Measurements from ENCODE around the gene KRT84.
A peak's percentile ranks its signal among the peaks of the same experiment; 100 is the strongest.

KRT84 gene

DNA sequence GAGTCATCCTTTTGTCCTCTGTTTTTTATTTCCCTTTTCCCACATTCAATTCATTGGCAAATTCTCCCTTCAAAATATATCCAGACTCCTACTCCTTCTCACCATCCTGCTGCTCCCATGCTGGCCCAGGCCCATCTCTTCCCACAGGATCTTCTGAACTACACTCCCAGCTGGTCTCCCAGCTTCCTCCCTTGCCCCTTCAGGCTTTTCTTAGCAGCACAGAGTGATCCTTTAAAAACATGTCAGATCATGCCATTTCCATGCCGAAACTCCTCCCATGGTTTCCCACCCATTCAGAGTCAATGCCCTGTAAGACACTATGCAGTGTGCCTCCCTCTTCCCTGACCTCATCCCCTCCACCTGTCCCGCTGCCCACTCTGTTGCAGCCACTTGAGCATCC lies 2.4 kb upstream of the KRT84 start:
- no peak for DNase-seq (ENCODE audit: low read depth in 2 of 2)

DNA sequence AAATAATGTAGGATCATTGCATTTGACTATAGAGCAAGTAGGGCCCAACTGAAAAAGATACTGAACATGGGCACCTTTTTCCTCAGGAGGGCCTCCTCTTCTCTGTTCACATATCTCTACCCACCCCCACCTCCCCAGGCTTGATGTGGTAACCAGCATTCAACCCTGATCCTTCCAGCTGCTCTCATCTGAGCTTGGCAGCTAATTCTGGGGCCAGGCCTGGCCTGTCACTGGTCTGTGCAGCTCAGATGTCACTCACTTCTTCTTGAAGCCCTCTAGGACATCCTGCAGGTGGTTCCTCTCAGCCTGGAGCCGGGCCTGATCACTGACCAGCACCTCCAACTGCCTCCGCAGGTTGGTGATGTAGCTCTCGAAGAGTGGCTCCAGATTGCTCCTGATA lies 2.1 kb downstream of the KRT84 start:
- DNase-seq (ENCODE audit: low read depth in 2 of 2): no peak

DNA sequence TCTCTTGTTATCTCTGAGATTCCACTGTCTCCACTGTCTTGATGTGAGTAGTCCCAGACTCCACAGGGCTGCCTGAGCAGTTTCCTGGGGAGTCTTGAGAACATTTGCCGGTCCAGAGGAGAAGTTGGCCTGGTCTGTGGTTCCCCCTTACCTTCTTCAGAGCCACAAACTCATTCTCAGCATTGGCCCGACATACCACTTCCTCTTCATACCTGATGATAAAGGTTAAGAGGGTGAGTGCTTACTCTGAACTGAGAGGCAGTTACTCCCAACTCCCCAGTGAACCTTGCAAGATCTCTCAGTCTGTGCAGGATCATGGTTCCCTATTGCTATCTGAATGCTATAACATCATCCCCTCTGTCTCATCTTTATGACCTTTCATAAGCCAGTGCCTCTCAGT lies 2.6 kb downstream of the KRT84 start:
- DNase-seq (ENCODE audit: low read depth in 2 of 2): no peak

GRCh38 chr12:52381206-52381605 lies 4.2 kb downstream of the KRT84 start:
- no peak for DNase-seq (ENCODE audit: low read depth in 2 of 2)

DNA sequence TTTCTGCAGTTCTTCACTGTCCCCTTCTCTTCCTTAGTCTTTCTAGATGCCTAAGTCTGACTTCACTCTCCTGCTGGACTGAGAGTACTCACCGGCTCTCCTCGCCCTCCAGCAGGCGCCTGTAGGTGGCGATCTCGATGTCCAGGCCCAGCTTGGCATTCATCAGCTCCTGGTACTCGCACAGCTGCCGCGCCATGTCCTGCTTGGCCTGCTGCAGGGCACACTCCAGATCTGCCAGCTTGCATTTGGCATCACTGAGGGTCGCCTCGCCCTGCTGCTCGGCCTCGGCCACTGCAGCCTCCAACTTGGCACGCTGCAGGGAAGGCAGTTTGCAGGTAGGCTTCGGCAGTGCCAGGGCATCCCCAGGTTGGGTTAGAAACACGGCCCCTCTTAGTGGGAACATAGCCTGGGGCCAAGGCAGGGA lies 5.2 kb downstream of the KRT84 start:
- no peak for DNase-seq (ENCODE audit: low read depth in 2 of 2)

DNA sequence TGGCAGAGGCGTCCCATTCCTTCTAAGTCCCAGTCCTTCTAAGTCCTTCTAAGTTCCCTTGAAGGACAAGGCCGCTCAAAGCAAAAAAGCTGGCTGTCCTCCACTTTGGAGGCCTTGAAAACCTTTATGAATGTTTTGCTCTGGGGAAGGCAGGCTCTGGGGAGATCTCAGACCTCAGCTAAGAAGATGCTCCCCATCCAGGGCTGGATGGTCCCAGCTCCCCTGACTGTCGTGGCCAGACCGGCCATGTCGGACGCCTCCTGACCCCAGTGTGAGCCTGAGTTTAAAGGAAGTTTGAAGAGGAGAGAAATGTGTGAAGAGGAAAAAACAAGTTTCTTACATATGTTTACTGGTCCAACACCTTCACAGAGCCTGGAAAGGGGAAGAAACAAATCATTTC lies 5.9 kb downstream of the KRT84 start:
- DNase-seq (ENCODE audit: low read depth in 2 of 2): no peak

- DNase-seq (ENCODE audit: low read depth in 2 of 2): no peak
Observed at GRCh38 chr12:52378091-52378490, 7.4 kb downstream of the KRT84 start.

GRCh38 chr12:52377266-52377665 lies 8.2 kb downstream of the KRT84 start:
- no peak for DNase-seq (ENCODE audit: low read depth in 2 of 2)

- DNase-seq (ENCODE audit: low read depth in 2 of 2): peak in 1 of 2 donors; percentile 8
Observed at GRCh38 chr12:52372216-52373154, 13.0 kb downstream of the KRT84 start.

DNA sequence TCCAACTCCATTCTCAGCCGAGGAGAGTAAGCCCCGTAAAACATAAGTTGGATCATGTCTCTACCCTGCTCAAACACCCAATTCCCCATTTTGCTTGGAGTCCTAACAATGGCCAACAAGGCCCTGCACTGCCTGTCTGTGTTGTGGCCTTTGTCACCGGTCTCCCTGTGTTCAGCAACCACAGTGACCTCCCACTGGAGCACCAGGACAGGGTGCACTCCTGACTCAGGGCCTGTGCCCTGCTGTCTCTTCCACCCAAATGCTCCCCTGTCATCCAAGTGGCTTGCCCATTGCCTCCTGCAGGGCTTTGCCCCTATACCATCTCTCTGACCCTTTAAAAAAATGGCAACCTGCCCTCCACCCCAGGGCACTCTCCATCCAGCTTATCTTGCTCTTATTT lies 13.7 kb downstream of the KRT84 start:
- no peak for DNase-seq (ENCODE audit: low read depth in 2 of 2)

DNA sequence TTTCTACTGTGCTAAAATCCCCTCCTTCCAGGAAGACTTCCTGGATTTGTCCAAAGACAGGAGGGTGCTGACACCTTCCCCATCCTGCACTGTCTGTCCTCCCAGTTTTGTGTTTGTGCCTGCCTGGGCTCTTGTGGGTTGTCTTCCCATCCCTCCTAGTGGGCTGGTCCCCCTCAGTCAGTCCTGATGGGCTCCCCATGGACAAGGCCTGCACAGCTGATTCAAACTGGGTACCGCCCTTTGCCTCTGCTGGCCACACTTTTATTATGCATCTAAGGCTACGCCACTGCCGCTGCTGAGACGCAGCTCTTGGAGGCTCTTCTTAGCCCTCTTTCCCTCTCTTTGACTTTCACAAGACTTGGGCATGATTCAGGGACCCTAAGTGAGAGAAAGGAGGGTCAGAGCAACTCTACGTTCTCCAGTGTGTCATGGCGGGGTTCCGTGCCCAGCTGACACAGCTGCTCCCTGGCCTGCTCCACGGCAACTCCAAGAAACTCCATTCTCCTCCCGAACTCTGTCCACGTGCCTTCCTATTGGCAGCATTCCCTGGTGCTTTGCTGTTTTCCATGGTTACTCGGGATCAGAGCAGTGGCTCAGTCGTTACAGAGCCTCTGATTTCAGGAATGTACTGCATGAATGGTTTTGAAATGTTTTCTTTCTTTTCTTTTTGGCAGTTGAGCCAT lies 14.4 kb downstream of the KRT84 start:
- no peak for DNase-seq (ENCODE audit: low read depth in 2 of 2)

DNA sequence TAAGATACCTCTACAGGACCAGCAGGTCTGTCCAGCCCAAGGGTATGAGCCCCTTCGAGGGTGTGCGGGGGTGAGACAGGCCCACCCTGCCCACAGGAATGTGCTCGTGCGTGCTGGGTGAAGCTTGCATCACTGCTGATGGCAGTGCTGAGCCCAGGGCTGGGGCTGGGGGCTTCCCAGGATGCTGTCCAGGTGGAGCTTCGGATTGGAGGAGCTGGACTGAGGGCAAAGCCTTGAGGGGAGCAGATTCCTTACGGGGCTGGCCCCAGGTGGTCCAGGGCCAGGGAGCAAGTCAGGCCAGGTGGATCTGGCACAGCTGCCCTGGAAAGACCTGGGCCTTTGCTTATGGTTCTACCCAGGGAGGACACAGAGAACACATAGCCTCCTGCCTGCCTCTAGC lies 15.6 kb downstream of the KRT84 start:
- no peak for DNase-seq (ENCODE audit: low read depth in 2 of 2)

- no peak for DNase-seq (ENCODE audit: low read depth in 2 of 2)
Observed at GRCh38 chr12:52369211-52369610, 16.2 kb downstream of the KRT84 start.

DNA sequence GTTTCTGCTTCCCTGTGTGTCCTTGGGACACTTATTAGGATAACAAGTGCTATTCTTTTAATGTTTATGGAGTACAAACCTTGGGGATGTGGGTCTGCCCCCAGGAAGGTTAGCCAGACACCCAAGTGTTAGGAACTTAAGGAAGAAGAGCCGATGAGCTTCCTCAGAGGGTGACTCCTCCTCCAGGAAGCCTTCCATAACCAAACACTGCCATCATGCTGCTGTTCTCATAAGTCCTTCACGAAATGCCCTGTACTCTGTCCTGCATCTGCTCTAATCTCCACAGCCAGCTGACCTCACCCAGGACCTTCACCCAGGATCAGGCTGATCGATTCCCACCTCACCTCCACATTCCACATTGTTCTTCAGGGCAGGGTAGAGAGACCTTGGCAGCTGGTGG lies 16.9 kb downstream of the KRT84 start:
- DNase-seq (ENCODE audit: low read depth in 2 of 2): no peak

- no peak for DNase-seq (ENCODE audit: low read depth in 2 of 2)
Observed at GRCh38 chr12:52367876-52368275, 17.6 kb downstream of the KRT84 start.

DNA sequence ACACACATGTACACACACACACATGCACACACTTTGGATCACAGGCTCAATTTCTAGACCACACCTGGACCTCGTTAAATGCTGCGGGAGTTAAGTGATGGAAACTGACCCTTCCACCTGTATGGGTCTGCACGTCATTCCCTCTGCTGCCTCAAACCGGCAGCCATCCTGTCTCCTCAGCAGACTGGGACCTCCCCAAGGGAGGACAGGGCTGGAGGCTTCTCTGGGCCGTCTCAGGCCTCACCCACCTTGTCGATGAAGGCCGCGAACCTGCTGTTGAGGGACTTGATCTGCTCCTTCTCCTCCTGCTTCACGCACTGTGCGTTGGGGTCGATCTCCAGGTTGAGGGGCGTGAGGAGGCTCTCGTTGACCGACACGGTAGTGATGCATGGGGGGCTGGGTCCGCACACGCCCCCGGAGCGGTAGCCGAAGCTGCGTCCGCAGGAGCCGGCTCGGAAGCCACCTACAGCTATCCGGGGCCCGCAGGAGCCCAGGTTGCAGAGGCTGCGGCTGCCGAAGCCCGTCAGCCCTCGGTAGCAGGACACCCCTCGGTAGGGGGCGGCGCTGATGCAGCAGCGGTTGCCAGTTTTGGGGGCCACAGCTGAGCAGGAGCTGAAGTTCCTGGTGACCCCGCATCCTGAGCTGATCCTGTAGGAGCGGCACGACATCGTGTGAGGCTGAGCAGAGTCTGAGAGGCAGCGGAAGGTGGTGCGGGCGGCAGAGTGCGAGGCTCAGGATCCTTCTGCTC lies 18.5 kb downstream of the KRT84 start, which contains the start of gene KRT85:
TSS of gene KRT85 (minus strand) at position 744 of the 748 bp plus-strand sequence. CDS start at position 668, 76 bp downstream.
- DNase-seq (ENCODE audit: low read depth in 2 of 2): no peak

DNA sequence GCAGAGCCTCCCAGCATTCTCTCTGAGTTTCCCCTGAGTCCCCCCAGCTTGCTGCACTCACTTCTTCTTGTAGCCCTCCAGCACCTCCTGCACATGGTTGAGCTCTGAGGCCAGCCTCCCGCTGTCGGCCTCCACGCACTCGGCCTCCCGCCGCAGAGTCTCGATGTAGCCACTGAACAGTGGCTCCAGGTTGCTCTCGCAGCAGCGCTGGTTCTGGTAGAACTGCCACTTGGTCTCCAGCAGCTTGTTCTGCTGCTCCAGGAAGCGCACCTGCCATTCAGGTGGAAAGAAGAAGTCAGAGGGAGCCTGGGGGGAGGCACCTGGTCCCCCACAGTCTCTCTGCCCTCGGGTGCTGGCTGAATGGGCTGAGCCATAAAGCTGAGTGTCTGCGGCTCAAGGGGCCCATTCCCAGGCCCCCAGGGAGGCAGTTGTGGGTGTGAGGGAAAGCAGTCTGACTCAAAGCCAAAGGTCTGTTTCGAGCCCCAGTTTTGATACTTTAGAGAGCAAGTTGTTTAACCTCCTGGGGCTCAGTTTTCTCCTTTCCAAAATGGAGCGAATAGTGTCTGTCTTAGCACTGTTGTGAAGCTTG lies 20.5 kb downstream of the KRT84 start:
- no peak for DNase-seq (ENCODE audit: low read depth in 2 of 2)

GRCh38 chr12:52364061-52364460 lies 21.4 kb downstream of the KRT84 start:
- DNase-seq (ENCODE audit: low read depth in 2 of 2): no peak

GRCh38 chr12:52363111-52363679 lies 22.3 kb downstream of the KRT84 start:
- no peak for DNase-seq (ENCODE audit: low read depth in 2 of 2)

DNA sequence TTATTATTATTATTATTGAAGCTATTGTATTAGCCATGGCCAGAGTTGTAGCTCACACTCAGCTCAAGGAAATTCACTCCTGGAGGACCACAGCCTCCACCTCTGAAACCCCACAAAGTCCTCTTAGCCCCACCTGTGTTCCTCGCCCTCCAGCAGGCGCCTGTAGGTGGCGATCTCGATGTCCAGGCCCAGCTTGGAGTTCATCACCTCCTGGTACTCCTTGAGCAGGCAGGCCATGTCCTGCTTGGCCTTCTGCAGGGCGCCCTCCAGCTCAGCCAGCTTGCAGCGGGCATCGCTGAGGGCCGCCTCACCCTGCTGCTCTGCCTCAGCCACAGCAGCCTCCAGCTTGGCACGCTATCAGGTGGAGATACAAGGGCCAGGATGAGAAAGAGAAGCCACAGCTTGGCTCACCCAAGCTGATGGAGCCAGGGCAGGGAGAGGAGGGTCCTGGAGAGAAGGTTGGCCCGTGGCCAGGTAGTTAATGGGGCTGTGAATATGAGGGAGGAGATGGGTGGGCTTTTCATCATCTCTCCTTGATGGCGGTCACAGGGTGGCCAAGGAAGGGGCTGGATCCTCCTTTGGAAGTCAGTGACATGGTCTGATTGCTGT lies 23.2 kb downstream of the KRT84 start:
- DNase-seq (ENCODE audit: low read depth in 2 of 2): no peak

DNA sequence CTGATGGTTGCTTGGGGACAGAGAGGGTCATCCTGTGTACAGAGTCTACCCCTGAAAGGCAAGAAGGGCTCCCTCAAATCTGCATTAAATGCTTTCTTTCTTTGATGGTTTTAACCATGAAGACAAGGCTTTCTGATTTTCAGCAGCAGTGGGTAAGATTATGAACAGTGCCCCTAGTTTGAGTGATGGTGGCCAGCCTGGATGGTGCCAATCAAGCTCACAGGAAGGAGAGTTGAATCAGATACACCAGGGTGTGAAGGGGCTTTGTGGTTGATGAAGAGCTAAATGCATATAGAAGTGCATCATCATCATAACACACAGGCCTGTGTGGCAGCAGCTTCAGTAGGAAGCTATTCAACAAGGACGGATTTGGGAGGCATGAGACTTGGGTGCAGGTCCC lies 23.9 kb downstream of the KRT84 start:
- DNase-seq (ENCODE audit: low read depth in 2 of 2): no peak

Data from stimulated activated CD4-positive, alpha-beta T cell treated with anti-CD3 and anti-CD28 coated beads, Interleukin-1b, Interleukin-23, amount 100 ng/mL, for 1 hour (primary cell).